ENCODE results near the gene BAK1.

The BAK1 gene

GRCh38 chr6:33586108-33586640 is 6.1 kb upstream of the BAK1 start:
- ATAC-seq (ENCODE audit: low read depth) (peak; percentile 3), DNase-seq (ENCODE audit: low spot score in 2 of 2) (no peak)
- no peaks in the 10 kb centered on the region for H3K36me3 Mint-ChIP-seq
- no peaks in the 10 kb centered on the region for H3K9me3 Mint-ChIP-seq
- H3K27ac Mint-ChIP-seq = no peak overlapping the region
- no peaks in the 10 kb centered on the region for H3K27me3 Mint-ChIP-seq
- H3K4me3 Mint-ChIP-seq = peak overlapping the region; percentile 50
- peaks cover 29% of the 10 kb centered on the region for H3K4me1 Mint-ChIP-seq

- Mint-ChIP-seq H3K4me3 (peak overlapping the region; percentile 50), H3K9me3 (no peaks in the 10 kb centered on the region), H3K27ac (peak overlapping the region; percentile 80), H3K4me1 (peaks cover 23% of the 10 kb centered on the region), H3K27me3 (no peaks in the 10 kb centered on the region), H3K36me3 (no peaks in the 10 kb centered on the region)
- DNase-seq (ENCODE audit: low spot score in 2 of 2) (peak; percentile 89 to 97), ATAC-seq (ENCODE audit: low read depth) (peak; percentile 82)
Measured at GRCh38 chr6:33585403-33586107, 5.5 kb upstream of the BAK1 start.

DNA sequence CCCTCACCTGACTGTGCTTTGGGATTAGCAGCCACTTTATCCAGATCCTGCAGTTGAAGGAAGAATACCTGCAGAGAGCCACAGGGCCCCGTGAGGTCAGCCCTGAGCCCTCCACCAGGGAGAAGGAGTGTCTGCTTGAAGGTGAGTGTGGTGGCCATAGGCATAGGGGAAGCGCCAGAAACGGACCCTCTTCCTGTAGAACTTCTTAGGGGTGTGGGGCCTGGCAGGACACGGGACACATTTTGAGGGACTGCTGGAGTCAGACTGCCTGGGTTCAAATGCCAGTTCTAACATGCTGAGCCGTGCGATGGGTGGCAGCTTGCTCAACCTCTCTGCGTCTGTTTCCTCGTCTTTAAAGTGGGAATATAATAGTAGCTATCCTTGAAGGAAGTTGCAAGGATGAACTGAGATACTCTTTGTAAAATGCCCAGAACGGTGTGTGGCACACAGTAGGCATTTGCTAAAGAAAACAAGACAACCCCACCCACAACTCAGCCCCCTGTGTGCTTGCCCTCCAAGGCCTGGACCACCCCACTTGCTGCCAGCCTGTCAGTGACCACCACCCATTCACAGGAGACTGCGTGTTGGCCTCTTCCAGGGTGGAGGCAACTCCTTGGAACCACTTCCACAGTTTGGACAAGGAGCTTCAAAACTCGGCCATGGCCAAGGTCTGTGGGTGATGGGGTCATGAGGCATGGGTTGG is 4.8 kb upstream of the BAK1 start:
- H3K9me3 Mint-ChIP-seq = no peaks in the 10 kb centered on the region
- H3K27me3 Mint-ChIP-seq = no peaks in the 10 kb centered on the region
- H3K36me3 Mint-ChIP-seq = no peaks in the 10 kb centered on the region
- H3K27ac Mint-ChIP-seq = peak overlapping the region; percentile 80
- no peak overlapping the region for H3K4me3 Mint-ChIP-seq
- ATAC-seq (ENCODE audit: low read depth) (no peak), DNase-seq (ENCODE audit: low spot score in 2 of 2) (no peak)
- peaks cover 24% of the 10 kb centered on the region for H3K4me1 Mint-ChIP-seq

- no peaks in the 10 kb centered on the region for H3K9me3 Mint-ChIP-seq
- no peaks in the 10 kb centered on the region for H3K27me3 Mint-ChIP-seq
- no peak overlapping the region for H3K4me3 Mint-ChIP-seq
- no peak for ATAC-seq (ENCODE audit: low read depth)
- DNase-seq (ENCODE audit: low spot score in 2 of 2) = no peak
- H3K4me1 Mint-ChIP-seq = peaks cover 27% of the 10 kb centered on the region
- H3K36me3 Mint-ChIP-seq = no peaks in the 10 kb centered on the region
- H3K27ac Mint-ChIP-seq = no peak overlapping the region
Measured at GRCh38 chr6:33583591-33584155, 3.6 kb upstream of the BAK1 start.

DNA sequence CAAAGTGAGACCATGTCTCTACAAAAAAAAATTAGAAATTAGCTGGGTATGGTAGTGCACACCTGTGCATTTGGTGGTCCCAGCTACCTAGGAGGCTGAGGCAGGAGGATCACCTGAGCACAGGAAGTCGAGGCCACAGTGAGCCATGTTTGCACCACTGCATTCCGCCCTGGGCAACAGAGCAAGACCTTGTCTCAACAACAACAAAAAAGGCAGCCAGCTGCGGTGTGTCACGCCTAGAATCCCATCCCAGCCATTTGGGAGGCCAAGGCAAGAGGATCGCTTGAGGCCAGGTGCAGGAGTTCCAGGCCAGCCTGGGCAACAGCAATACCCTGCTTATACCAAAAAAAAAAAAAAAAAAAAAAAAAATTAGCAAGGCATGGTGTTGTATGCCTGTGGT is 1.1 kb upstream of the BAK1 start:
- Mint-ChIP-seq H3K4me1 (peaks cover 40% of the 10 kb centered on the region), H3K9me3 (no peaks in the 10 kb centered on the region), H3K4me3 (no peak overlapping the region), H3K27me3 (no peaks in the 10 kb centered on the region), H3K36me3 (peaks cover 8% of the 10 kb centered on the region), H3K27ac (no peak overlapping the region)
- ATAC-seq (ENCODE audit: low read depth) = no peak
- DNase-seq (ENCODE audit: low spot score in 2 of 2) = no peak

- H3K36me3 Mint-ChIP-seq = peaks cover 17% of the 10 kb centered on the region
- peaks cover 28% of the 10 kb centered on the region for H3K4me1 Mint-ChIP-seq
- DNase-seq (ENCODE audit: low spot score in 2 of 2) (no peak), ATAC-seq (ENCODE audit: low read depth) (peak; percentile 34)
- no peaks in the 10 kb centered on the region for H3K27me3 Mint-ChIP-seq
- H3K9me3 Mint-ChIP-seq = no peaks in the 10 kb centered on the region
- peak overlapping the region; percentile 98 for H3K27ac Mint-ChIP-seq
- peak overlapping the region; percentile 87 for H3K4me3 Mint-ChIP-seq
Measured at GRCh38 chr6:33578588-33579011, 1.5 kb downstream of the BAK1 start.

GRCh38 chr6:33578164-33578563 is 1.9 kb downstream of the BAK1 start:
- Mint-ChIP-seq H3K27ac (peak overlapping the region; percentile 98), H3K36me3 (peaks cover 17% of the 10 kb centered on the region), H3K9me3 (no peaks in the 10 kb centered on the region), H3K4me1 (peaks cover 26% of the 10 kb centered on the region), H3K27me3 (no peaks in the 10 kb centered on the region), H3K4me3 (peak overlapping the region; percentile 87)
- ATAC-seq (ENCODE audit: low read depth) (no peak), DNase-seq (ENCODE audit: low spot score in 2 of 2) (no peak)

DNA sequence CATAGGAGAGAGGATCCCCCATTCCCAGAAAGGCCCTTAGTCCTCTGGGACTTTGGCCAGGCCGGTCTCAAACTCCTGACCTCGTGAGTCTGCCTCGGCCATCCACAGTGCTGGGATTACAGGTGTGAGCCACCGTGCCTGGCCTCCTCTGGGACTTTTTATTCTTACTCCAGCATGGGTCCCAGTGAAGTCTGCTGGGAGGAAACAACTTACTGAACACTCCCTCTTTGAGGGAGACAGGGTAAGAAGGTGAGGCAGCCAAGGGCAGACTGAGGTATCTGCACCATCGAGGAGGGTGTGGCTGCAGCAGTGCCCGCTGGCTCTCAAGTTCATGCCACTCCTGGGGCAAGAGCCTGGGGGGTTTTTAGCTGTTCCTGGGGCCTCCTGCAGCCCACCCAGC is 2.4 kb downstream of the BAK1 start:
- DNase-seq (ENCODE audit: low spot score in 2 of 2) (no peak), ATAC-seq (ENCODE audit: low read depth) (no peak)
- H3K4me3 Mint-ChIP-seq = peak overlapping the region; percentile 87
- H3K27ac Mint-ChIP-seq = peak overlapping the region; percentile 98
- H3K9me3 Mint-ChIP-seq = no peaks in the 10 kb centered on the region
- peaks cover 17% of the 10 kb centered on the region for H3K36me3 Mint-ChIP-seq
- no peaks in the 10 kb centered on the region for H3K27me3 Mint-ChIP-seq
- peaks cover 26% of the 10 kb centered on the region for H3K4me1 Mint-ChIP-seq

GRCh38 chr6:33577106-33577535 is 3.0 kb downstream of the BAK1 start:
- ATAC-seq (ENCODE audit: low read depth) (no peak), DNase-seq (ENCODE audit: low spot score in 2 of 2) (no peak)
- H3K27me3 Mint-ChIP-seq = no peaks in the 10 kb centered on the region
- peak overlapping the region; percentile 29 for H3K4me3 Mint-ChIP-seq
- peak overlapping the region; percentile 98 for H3K27ac Mint-ChIP-seq
- peaks cover 28% of the 10 kb centered on the region for H3K4me1 Mint-ChIP-seq
- peaks cover 17% of the 10 kb centered on the region for H3K36me3 Mint-ChIP-seq
- no peaks in the 10 kb centered on the region for H3K9me3 Mint-ChIP-seq

GRCh38 chr6:33576668-33577067 is 3.4 kb downstream of the BAK1 start:
- peak overlapping the region; percentile 98 for H3K27ac Mint-ChIP-seq
- H3K9me3 Mint-ChIP-seq = no peaks in the 10 kb centered on the region
- H3K4me1 Mint-ChIP-seq = peaks cover 33% of the 10 kb centered on the region
- peaks cover 17% of the 10 kb centered on the region for H3K36me3 Mint-ChIP-seq
- no peak for DNase-seq (ENCODE audit: low spot score in 2 of 2)
- no peak overlapping the region for H3K4me3 Mint-ChIP-seq
- no peak for ATAC-seq (ENCODE audit: low read depth)
- H3K27me3 Mint-ChIP-seq = no peaks in the 10 kb centered on the region

DNA sequence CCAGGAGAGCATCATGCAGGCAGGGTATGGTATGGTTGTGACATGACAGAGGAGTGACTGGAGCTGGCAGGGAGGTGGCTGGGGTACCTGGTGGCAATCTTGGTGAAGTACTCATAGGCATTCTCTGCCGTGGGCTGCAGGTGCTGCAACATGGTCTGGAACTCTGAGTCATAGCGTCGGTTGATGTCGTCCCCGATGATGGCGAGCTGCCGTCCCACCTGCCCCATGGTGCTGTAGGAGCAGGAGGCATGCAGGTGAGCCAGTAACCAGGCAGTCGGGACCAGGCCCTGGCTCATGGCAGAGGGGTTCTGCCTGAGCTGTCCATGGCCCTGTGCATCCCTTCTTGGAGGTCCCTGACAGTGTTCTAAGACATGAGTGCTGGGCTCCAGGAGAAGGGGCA is 4.9 kb downstream of the BAK1 start:
- Mint-ChIP-seq H3K9me3 (no peaks in the 10 kb centered on the region), H3K4me3 (no peak overlapping the region), H3K4me1 (peaks cover 34% of the 10 kb centered on the region), H3K27me3 (no peaks in the 10 kb centered on the region), H3K36me3 (peaks cover 17% of the 10 kb centered on the region), H3K27ac (peak overlapping the region; percentile 38)
- DNase-seq (ENCODE audit: low spot score in 2 of 2) = no peak
- no peak for ATAC-seq (ENCODE audit: low read depth)

DNA sequence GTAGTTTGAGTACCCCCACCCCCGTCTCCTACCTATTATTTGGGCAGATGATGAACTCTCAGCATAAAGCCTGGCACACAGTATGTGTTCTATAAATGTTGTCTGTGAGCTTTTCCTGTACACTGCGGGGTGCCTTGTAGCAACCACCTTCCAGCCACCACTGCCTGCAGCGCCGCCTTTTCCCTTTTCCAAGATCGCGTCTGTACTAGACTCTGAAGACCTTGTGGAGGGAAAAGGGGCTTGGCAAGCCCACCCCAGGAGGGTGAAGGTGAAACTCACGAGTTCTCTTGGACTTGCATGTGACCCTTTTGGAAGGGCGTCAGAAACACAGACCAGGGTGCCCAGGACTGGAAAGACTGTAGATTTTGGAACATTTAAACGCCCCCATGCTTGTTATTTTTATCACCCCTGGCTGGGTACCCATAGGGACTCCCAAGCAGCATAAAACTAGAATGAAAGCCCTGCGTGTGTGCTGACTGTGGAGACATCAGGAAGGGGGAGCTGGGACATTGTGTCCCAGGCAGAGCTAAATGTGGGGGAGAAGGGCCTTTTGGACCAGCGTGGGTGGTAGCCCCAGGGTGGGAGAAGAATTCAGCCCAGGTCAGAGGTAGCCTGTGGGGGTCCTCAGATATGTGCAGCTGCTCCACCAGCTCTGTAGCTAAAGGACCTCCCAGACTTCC is 8.3 kb downstream of the BAK1 start:
- Mint-ChIP-seq H3K9me3 (no peaks in the 10 kb centered on the region), H3K36me3 (peaks cover 11% of the 10 kb centered on the region), H3K27me3 (no peaks in the 10 kb centered on the region), H3K27ac (peak overlapping the region; percentile 100), H3K4me3 (peak overlapping the region; percentile 93), H3K4me1 (peaks cover 14% of the 10 kb centered on the region)
- DNase-seq (ENCODE audit: low spot score in 2 of 2) (no peak), ATAC-seq (ENCODE audit: low read depth) (no peak)

GRCh38 chr6:33570806-33571636 is 9.1 kb downstream of the BAK1 start:
- Mint-ChIP-seq H3K4me1 (peaks cover 14% of the 10 kb centered on the region), H3K4me3 (peak overlapping the region; percentile 93), H3K9me3 (no peaks in the 10 kb centered on the region), H3K27ac (peak overlapping the region; percentile 100), H3K27me3 (no peaks in the 10 kb centered on the region), H3K36me3 (peaks cover 11% of the 10 kb centered on the region)
- ATAC-seq (ENCODE audit: low read depth) = peak; percentile 88
- peak; percentile 85 to 89 for DNase-seq (ENCODE audit: low spot score in 2 of 2)
